Psoas muscle (tissue), 8 donors: ENCODE results near the gene SEMG2. TPM values are rescaled to one million over a fixed set of nuclear protein-coding genes. Genes with fewer than 3 reads are reported as not detected.

ENCODE experiments used
- ATAC-seq, 4 donors: fragments of 200-7000 bp; cut with Tn5 transposase; one replicate each; pipeline ENCODE4 v1.9.1; 2020; ENCODE audit warnings: moderate library complexity in 3 of 4, mild to moderate bottlenecking in 2 of 4
- DNase-seq, 2 donors: peaks; one replicate each; pipeline ENCODE4 v3.0.0-alpha.2; 2020
- H3K27ac ChIP-seq: fragments of 200-600 bp; one replicate; pipeline ENCODE4 v1.8.0; 2022
- H3K27me3 ChIP-seq, 3 donors: fragments of 200-600 bp in 1 of 3; one replicate each; pipeline versions ENCODE4 v1.6.1 to v1.8.0; 2013 to 2022; ENCODE audit warnings: low read length in 2 of 3, mild to moderate bottlenecking in 2 of 3, moderate library complexity in 1 of 3; ENCODE audit not compliant: insufficient read depth in 3 of 3
- H3K36me3 ChIP-seq, 2 donors: fragments of 200-600 bp in 1 of 2; one replicate each; pipeline versions ENCODE4 v1.6.1 to v1.8.0; 2013 to 2022; ENCODE audit warnings: low read depth in 1 of 2, mild to moderate bottlenecking in 1 of 2, moderate library complexity in 1 of 2; ENCODE audit not compliant: insufficient read depth in 1 of 2
- H3K4me1 ChIP-seq: fragments of 200-600 bp; one replicate; pipeline ENCODE4 v1.8.0; 2022
- H3K4me3 ChIP-seq: fragments of 200-600 bp; one replicate; pipeline ENCODE4 v1.8.0; 2022; ENCODE audit warnings: mild to moderate bottlenecking
- H3K9me3 ChIP-seq: fragments of 200-600 bp; one replicate; pipeline ENCODE4 v1.8.0; 2022
- WGBS, 3 donors: extraction: QIAGEN DNeasy Blood & Tissue Kit; methylation state at CpG; one replicate each; pipeline versions ENCODE4 v1.1.6 to v1.1.7; 2013; 5-methylcytosine and 5-hydroxymethylcytosine counted together
- intact Hi-C, 2 donors: fragments of 100-400 bp; cut with DNase I; formaldehyde crosslinking; loops; one replicate each; pipeline versions ENCODE4 v1.11.0 to v1.14.2; 2022
- polyA plus RNA-seq, 3 donors: library from polyadenylated mRNA; stranded (reverse); fragments of 200-250 nt; gene quantifications; one replicate each; pipeline ENCODE4 v1.2.3, GENCODE V29; 2013
- total RNA-seq, 4 donors: library from RNA; stranded (reverse); fragmentation: NEBNext Ultra II Directional in 2 of 4; extraction: Animal tissue kit (Norgen Biotek cat#: 25700) in 2 of 4; gene quantifications; one replicate each; pipeline versions ENCODE4 v1.2.1 to v1.2.4, GENCODE V29; 2021 to 2023
- TF ChIP-seq, protein P1 (sequence below): fragments of 200-600 bp; IDR thresholded peaks from one replicate; pipeline ENCODE4 v1.8.0; 2022; ENCODE audit warnings: antibody characterized with exemption
- donor health status: healthy with polysubstance abuse.
- donor health status: DM: no; HTN: no; CAD: no; lungs with moderate emphysema.
- donor health status: Bipolar disorder and iron deficiency.
- donor health status: healthy.
- donor health status: DM: yes; HTN: yes; CAD: no.
- donor health status: DM: no; HTN: no; CAD: no.
- donor health status: DM: no; HTN: no; CAD: no.
- donor health status: DM: yes; HTN: yes; CAD: no.

SEMG2 gene
- total and polyA plus RNA-seq, 7 donors = not detected

DNA sequence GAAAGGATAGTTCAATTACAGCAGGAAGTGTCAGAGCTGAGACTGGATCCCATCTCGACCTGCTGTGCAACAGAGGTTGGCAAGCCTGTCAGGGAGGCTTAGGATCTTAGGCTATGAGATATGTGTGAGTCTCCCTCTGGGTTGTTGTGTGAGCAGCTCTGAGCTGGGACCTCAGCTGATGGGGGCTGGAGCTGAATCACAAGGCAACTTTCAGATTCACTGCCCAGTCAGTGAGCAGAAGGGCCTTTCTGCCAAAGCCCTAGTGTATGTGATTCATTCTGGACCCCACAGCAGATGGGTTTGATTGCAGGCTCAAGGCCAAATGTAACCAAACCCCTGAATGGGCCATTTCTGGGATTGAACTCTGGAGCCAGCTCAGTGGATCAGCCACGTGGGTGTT, 42.0 kb upstream of the SEMG2 start:
- WGBS, 3 donors = 26 to 34% (median 32%) methylated on average over 2 of the region's 2 CpGs
- Histone ChIP-seq H3K27me3 (peaks cover 0 to 4% (median 0%) of the 10 kb centered on the region in 3 donors), H3K4me1 (no peaks in the 10 kb centered on the region), H3K36me3 (no peaks in the 10 kb centered on the region), H3K27ac (no peak overlapping the region), H3K9me3 (no peaks in the 10 kb centered on the region), H3K4me3 (no peak overlapping the region)
- TF ChIP-seq, protein P1, sequence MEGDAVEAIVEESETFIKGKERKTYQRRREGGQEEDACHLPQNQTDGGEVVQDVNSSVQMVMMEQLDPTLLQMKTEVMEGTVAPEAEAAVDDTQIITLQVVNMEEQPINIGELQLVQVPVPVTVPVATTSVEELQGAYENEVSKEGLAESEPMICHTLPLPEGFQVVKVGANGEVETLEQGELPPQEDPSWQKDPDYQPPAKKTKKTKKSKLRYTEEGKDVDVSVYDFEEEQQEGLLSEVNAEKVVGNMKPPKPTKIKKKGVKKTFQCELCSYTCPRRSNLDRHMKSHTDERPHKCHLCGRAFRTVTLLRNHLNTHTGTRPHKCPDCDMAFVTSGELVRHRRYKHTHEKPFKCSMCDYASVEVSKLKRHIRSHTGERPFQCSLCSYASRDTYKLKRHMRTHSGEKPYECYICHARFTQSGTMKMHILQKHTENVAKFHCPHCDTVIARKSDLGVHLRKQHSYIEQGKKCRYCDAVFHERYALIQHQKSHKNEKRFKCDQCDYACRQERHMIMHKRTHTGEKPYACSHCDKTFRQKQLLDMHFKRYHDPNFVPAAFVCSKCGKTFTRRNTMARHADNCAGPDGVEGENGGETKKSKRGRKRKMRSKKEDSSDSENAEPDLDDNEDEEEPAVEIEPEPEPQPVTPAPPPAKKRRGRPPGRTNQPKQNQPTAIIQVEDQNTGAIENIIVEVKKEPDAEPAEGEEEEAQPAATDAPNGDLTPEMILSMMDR = no peak
- DNase-seq = no peak
- ATAC-seq = no peak
- intact Hi-C loops = no loop called here

DNA sequence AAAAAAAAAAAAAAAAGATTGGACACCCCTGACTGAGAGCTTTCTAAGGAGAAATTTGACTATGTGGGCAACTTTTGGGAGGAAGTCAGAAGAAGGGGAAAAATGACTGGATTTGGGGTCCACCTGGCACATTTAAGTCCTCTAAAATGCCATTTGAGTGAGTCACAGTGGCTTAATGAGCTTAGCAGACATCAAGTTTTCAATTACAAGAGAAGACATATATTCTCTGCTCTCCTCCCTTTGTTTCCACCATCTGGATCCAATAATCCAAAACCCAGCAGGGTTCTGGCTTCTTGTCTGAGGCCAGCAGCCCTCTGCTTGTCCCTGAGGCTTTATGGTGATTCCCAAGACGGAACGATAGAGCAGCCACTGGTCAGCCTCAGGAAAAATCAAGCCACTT, 39.5 kb upstream of the SEMG2 start:
- ATAC-seq (no peak), DNase-seq (no peak)
- Histone ChIP-seq H3K27me3 (no peaks in the 10 kb centered on the region), H3K27ac (no peak overlapping the region), H3K4me3 (no peak overlapping the region), H3K36me3 (no peaks in the 10 kb centered on the region), H3K4me1 (no peaks in the 10 kb centered on the region), H3K9me3 (no peaks in the 10 kb centered on the region)
- intact Hi-C loops = no loop called here
- TF ChIP-seq, protein P1 = no peak
- WGBS, 3 donors = 18 to 27% (median 19%) methylated on average over 2 of the region's 2 CpGs

DNA sequence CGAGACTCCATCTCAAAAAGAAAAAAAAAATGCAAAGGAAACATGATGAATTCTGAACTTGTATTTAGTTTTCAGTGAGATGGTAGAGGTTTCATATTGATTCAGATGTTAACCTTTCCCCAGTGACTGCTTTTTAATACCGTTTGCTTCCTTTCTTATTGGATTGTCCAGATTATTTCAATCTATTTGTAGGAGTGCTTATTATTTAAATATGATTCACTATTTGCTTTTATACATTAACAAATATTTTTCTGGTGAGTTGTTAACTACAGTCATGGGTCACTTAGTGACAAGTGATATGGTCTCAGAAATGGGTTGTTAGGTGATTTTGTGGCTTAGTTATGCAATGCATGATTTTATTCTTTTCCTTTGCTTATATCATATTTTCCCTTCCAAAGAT, 38.1 kb upstream of the SEMG2 start:
- DNase-seq = no peak
- Histone ChIP-seq H3K36me3 (no peaks in the 10 kb centered on the region), H3K4me1 (no peaks in the 10 kb centered on the region), H3K4me3 (no peak overlapping the region), H3K27ac (no peak overlapping the region), H3K27me3 (no peaks in the 10 kb centered on the region), H3K9me3 (no peaks in the 10 kb centered on the region)
- WGBS, 3 donors = 75 to 89% (median 79%) methylated on average over 2 of the region's 2 CpGs
- intact Hi-C loops = no loop called here
- ATAC-seq = no peak
- TF ChIP-seq, protein P1 = no peak

DNA sequence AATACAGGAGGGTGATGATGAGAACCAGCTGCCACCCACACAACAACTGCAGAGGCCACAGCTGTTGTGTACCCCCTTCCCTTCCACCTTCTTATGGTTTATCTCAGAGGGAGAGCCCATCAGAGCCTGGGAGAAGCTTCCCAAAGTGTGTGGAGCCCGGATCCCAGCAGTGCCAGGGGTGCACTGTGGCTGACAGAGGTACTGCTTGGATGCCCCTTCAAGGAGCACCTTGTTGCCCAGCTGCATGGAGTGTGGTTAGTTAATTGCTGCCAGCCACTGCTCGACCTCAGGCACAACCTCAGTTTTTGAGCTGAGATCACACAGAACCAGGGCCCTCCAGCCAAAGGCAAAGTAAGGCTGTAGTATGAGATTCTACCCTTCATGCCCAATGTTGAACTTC, 33.5 kb upstream of the SEMG2 start:
- Histone ChIP-seq H3K9me3 (no peaks in the 10 kb centered on the region), H3K36me3 (no peaks in the 10 kb centered on the region), H3K27me3 (no peaks in the 10 kb centered on the region), H3K4me3 (no peak overlapping the region), H3K27ac (no peak overlapping the region), H3K4me1 (no peaks in the 10 kb centered on the region)
- 40 to 56% (median 47%) methylated on average over 2 of the region's 2 CpGs for WGBS, 3 donors
- no peak for DNase-seq
- no peak for ATAC-seq
- TF ChIP-seq, protein P1 = no peak
- intact Hi-C loops = no loop called here

DNA sequence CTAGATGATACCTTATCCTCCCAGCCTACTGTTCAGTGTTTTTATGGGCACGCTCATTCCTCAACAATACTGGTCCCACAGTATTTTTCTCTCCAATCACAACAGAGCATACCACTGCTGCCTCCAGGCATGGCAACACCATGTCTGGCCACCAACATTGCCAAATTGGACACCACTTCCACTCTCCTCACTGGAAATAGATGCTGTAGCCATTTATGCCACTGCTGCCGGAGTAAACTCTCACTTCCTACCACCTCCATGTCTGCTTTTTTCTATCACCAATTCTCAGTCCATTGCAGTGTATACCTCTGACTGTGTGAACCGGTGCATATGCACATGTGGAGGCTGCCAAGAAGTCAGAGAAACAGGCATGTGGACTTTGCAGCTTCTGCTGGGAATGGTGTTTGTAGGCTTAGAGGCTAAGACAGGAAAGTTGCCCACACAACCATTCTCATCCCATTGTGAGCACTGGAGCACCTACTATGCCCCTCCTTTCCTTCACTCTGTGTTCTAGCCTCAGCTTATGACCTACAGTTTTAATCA, 32.0 kb upstream of the SEMG2 start:
- DNase-seq (no peak), ATAC-seq (no peak)
- WGBS, 3 donors = 81 to 85% (median 83%) methylated on average over 3 of the region's 3 CpGs
- H3K4me3 ChIP-seq = no peak overlapping the region
- H3K27me3 ChIP-seq = peaks cover 0 to 5% (median 0%) of the 10 kb centered on the region in 3 donors
- H3K9me3 ChIP-seq = no peaks in the 10 kb centered on the region
- H3K36me3 ChIP-seq = no peaks in the 10 kb centered on the region
- intact Hi-C loops = no loop called here
- no peak overlapping the region for H3K27ac ChIP-seq
- TF ChIP-seq, protein P1 = no peak
- no peaks in the 10 kb centered on the region for H3K4me1 ChIP-seq
